HG02840 (cell line): ENCODE measurements around the gene GNAZ.

Source experiments
- ATAC-seq: cut with Tn5 transposase; IDR thresholded peaks from one replicate; pipeline ENCODE4 v1.9.1; 2021; ENCODE audit warnings: mild to moderate bottlenecking, moderate library complexity, moderate number of reproducible peaks; ENCODE audit not compliant: unreplicated experiment, low FRiP score

Gene GNAZ

DNA sequence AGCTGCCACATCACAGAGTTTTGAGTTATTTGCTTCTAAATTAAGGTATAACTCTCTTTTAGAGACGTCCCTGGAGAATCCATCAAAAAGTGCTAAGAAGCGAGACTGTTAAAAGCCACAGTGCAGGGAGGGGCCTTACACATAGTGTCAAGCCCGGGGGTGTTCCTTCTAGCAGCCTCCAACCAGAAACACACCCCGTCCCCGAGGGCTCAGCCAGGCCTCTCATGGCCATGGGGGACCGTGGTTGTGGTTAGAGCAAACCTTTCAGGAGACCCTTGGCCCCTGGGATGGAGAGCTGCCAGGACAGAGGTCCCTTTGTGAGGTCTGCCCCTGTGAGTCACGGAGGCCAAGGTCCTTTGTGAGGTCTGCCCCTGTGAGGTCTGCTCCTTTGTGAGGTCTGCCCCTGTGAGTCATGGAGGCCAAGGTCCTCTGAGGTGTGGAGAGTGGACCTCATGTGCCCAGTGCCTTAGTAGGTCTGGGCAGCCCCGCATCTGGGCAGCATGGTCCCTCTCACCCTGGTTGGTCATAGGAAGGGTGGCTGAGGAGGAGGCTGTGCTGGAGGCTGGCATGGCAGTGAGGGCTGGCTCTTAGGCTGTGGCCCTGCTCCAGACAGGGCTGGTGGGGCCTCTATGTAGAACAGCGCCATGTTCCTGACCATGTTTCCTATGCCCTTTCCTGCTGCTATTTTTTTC is 5.4 kb downstream of the GNAZ start:
- no peak for ATAC-seq

GRCh38 chr22:23076896-23077572 is 6.7 kb downstream of the GNAZ start:
- ATAC-seq = no peak

DNA sequence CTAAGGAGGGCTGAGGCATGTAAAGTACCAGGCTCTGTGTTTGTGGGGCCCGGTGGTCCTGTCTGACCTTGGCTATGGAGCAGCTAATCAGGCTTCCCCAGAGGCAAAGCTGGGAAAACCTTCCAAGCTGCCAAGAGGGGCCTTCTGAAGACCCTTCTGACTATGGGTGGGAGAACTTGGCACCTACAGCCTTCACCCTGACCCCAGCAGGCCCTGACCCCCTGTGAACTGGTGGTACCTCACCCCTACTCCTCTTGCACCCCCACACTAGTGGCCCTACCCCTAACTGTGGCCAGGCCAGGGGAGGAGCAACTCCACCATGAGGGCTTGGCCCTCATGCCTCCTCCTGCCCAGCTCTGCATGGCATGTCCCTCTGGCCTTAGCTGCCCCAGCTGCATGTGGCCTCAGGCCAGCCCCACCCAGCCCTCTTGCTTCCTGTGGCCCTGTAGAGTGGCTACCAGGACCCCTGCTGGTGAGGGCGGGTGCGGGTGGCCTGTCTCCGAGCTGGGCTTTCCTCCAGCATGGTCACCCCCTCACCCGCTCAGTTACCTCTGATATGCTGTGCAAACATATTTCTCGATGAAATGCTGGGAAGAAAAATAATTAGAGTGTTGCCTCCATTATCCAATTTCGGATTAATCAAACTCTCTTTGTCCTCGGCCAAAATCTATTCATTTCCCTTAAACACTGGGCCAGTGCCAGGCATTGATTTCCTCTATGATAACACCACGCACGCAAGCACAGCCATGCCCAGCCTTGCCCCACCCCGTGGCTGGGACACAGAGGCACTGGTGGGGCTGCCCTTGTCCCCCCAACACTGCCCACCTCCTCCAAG is 7.5 kb downstream of the GNAZ start:
- ATAC-seq = no peak

DNA sequence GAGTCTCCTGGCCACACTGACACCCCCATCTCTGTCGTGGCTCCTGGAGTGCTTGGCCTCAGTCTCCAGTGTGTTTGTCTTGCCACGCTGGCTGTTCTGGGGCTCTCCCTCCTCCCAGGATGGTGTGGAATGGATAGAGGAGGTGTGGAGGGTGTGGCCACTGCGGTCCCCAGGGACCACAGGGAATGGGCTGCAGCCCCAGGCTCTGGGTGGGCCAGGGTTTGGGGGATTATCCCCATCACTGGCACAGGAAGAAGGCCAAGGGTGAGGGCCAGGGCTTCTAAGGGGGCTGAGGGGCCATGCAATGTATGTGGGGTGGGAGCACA is 8.1 kb downstream of the GNAZ start:
- no peak for ATAC-seq

GRCh38 chr22:23079240-23079768 is 9.0 kb downstream of the GNAZ start:
- no peak for ATAC-seq

DNA sequence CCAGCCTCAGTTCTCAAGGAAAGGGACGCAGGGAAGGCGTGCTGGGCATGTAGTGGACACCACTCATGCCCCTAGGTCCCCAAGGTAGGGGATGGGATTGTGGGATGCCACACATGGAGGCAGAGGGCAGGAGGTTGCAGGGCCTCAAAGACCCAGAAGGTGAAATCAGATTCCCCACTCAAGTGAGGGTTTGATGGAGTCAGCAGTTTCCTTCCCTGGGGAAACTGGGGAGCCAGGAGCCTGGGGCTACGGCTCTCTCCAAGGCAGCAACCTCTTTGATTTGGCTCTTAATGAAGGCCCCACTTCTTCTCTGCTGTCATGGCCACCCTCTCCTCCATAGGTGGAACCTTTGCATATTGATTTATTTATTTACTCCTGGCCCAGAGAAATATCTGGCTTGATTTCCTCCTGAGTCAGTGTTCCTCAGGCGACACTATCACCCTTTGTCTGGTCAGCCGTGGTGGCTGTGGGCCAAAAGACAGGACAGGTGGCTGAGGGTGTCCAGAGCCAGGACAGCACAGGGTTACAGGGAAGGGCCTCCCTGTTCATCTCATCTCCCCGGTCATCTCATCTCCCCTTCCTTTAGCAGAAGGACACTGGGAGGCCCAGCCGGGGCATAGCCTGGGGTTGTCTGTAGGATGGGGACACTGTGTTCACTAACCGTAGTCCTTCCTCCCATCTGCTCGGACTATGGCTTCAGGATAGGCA is 9.6 kb downstream of the GNAZ start:
- ATAC-seq = no peak

DNA sequence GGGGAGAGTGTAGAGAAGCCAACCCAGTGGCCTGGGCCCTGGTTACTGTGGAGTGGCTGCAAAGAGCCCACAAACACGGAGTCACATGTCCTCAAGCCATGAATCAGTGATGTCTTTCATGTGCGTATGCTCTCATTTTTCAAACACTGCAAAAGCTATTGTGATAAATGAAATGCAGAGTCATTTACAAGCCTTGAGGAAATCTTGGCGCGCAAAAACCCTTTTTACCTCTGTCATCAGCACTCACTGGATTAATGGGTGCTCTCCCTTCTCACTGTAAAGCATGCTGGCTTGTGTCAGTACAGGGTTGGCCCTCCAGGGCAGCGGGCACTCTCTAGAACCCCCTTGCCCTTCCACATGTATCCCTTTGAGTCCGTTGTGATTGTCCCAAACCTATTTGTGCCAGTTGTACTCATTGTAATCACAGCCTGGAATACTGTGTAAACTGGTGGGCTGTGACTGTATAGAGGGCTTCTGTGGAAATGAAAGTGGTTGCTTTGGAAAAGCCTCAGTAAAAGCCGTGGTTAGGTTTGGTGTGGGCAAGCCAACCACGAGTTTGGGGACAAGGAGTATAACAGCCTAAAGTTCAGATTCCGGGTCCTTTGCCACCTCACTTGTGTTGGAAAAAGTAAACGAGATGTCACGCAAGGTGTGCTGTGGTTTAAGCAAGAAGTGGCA is 10.4 kb downstream of the GNAZ start:
- no peak for ATAC-seq

DNA sequence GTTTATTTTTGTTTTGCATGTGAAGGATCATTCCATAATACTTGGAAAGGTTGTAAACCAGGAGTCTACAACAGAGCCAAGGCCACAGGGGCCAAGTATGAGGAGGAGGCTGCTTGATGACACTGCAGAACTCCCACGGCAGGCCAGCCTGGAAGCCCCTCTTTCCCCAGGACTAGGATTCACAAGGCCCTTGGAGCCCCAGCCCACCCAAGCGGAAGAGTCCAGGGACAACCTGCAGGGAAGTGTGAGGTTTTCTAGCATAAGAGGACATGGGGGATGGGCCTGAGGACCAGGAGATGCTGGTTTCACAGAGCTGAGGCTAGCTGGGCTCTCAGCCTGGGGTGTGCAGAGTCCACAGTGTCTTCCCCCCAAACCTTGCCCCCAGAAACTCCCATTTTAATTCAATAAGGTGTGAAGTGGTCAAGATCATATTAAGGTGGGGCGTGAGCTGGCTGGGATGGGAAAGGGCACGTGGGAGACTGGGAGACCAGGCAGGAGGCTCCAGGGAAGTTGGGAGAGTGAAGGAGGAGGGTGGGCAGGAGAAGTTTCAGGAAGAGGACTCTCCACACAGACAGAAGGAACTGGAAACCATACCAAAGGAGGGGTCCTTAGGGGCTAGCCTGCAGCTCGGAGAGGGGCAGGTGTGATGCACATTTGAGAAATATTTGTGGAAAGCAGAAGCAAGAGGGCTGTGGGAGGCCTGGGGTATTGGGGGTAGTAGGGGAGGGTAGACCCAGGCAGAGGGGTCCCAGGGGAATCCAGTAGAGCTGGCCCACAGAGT is 12.4 kb downstream of the GNAZ start:
- no peak for ATAC-seq

DNA sequence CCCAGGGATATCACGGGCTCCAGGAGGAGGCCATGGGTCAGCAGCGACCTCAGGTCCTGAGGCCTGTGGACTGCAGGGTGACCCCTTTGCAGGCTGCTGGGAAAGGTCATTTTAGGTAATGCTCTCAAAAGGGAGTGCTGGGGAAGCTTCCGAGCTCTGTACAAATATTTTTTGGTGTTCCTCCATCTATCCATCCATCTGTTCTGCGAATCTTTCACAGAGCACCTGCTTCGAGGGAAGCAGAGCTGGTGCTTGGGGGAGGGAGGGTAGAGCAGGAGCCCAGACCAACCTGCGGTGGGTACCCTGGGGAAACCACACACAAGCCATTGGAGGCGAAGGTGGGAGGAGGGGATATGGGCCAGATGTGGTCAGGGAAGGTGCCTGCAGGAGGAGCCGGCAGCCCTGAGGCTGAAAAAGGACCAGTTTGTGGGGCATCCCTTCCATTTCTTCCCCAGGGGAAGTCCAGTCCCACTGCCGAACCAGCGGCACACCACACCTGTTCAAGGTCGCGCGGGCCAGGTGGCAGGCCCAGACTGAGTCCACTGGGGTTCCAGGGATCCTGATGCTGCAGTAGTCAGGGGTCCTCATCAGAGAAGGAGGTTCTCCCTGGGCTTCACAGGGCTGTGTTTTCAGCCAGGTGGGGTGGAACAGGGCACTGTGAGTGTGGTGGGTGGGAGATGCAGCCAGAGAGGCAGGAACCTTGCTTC is 13.1 kb downstream of the GNAZ start:
- no peak for ATAC-seq

DNA sequence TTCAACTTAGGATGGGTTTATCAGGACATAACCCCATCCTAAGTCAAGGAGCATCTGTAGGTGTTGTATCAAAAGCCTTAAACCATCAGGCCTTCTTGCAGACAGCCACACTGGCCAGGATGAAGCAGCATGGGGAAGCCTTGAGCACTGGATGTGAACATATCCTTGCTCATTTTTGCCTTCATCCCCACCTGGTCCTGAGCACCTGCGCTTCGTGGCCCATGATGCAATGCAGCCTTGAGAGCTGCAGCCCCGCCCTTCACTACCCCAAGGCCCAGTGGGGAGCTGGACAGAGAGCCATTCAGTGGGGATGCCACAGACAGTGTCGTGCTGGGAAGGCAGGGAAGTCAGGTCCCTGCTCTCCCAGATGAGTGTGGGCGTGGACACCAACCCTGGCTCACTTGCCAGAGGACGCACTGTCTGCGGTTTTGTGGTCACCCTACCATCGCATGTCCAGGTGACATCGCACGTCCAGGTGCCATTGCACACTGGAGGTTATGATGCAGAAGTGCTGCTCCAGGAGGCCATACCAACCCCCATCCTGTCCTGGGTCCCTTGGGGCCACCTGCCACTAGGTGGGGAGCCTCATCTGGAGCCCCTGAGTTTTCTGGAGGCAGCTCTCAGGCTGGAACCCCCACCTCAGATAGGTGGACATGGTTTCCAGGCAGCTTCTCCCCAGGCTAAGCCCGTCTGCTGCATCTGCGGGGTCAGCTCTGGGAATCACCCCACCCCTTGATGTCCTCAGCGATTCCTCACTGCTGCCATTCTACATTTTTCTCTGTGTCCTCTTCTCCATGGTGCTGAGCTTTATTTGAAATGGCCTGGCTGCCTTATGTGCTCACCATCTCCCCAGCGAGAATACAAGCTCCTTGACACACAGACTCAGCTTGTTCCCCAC is 14.4 kb downstream of the GNAZ start:
- no peak for ATAC-seq

- no peak for ATAC-seq
Measured at GRCh38 chr22:23085351-23085671, 15.0 kb downstream of the GNAZ start.

- no peak for ATAC-seq
Measured at GRCh38 chr22:23085785-23086184, 15.5 kb downstream of the GNAZ start.

DNA sequence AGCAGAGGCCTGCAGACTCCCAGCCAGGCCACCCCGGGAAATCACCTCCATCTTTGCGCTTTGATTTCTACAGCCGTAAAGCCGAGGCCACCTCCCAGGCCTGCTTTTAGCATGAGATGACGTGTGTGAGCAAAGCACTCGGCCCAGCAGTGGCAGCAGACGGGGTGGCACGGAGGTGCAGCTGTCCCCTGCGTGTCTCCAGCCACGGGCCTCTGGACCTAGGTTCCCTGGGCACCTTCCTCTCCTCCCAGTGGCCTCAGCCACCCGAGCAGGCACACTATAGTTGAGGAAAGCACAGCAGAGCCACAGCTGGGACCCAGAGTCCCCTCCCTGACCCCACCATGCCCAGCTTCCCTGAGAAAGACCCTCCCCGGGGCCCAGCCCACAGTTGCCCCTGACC is 15.9 kb downstream of the GNAZ start:
- ATAC-seq = no peak

GRCh38 chr22:23086787-23087186 is 16.5 kb downstream of the GNAZ start:
- ATAC-seq = no peak

DNA sequence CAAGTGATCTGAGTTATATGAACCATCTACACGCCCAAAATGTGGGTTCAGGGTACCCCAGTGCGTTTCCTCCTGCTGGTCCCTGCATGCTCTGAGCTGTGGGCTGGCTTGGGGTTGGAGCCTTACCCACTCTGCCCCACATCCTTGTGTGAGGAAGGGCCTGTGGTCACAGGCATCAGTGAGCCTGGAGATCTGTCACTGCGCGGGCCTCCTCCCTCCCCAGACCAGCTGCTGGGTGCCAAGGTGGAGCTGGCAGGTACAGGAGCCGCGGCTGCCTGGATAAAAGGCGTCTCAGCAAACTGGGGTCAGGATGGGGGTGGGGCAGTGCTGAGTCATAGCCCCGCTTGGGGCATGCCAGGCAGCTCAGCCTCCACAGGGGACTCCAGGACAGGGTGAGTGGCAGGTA is 17.9 kb downstream of the GNAZ start:
- no peak for ATAC-seq

GRCh38 chr22:23089010-23089409 is 18.7 kb downstream of the GNAZ start:
- ATAC-seq = no peak

DNA sequence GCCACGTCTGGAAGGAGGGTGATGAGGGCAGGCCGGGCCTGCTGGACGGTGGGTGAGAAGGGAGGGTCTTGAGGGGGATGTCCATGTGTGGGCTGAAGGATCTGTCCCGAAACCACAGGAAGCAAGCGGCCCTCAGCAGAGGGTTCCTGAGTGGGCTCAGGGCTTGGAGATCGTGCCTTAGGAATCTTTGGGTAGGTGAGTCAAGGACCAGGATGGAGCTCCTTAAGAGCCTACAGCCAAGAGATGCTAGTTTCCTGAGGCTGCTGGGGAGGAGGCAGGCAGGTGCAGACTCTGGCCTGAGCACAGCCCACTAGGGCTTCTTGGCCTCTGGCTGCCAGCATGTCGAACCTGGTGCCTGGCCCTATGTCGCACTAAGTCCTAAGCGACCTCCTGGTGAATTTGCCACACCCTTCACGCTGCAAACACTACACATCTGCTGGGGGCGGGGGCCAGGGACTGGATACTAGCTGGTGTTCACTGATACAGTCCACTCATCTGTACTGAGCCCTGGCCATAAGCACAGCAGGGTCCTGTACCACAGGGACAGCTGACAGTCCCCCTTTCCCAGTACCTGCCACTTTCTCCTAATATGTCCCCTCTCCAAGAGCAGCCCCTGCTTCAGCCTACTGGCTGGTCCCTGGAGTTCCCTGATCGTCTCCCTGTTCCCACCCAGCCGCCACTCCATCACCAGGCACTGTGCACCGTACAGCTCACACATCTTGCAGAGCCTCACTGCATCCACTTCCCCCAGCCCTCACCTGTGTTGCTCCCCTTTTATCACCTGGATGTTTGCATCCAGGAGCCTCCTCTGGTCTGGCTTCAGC is 19.5 kb downstream of the GNAZ start:
- ATAC-seq = no peak
